OCI-LY7 (cell line): ENCODE results near the gene SEMA3D. TPM values are rescaled to one million over a fixed set of nuclear protein-coding genes. Genes with fewer than 3 reads are reported as not detected.

ENCODE experiments used
- BruUV-seq: library from RNA; stranded (reverse); fragments of 400-500 nt; replicated peaks from 2 replicates; lab custom pipeline; 2021; lab: Mats Ljungman, UMichigan
- CTCF ChIA-PET: fragments of 300-600 bp; sonication (Branson Sonifier 250); formaldehyde crosslinking; loops from one replicate; lab custom pipeline; 2022; ENCODE audit warnings: antibody characterized with exemption; ENCODE audit not compliant: unreplicated experiment; lab: Charles Lee
- POLR2A ChIA-PET: fragments of 300-600 bp; sonication (Branson Sonifier 250); formaldehyde crosslinking; loops from one replicate; lab custom pipeline; 2022; ENCODE audit warnings: antibody characterized with exemption; lab: Charles Lee
- DNase-seq: peaks from one replicate; pipeline ENCODE4 v3.0.0-alpha.2; 2015; ENCODE audit warnings: low spot score
- H2AFZ ChIP-seq: fragments of 200-600 bp; sonication (generic), shearing (Covaris generic); 2 replicates; pipeline ENCODE4 v1.6.1; 2014; ENCODE audit warnings: mild to moderate bottlenecking, antibody characterized with exemption, low read length, moderate library complexity
- H3K27ac ChIP-seq: fragments of 200-600 bp; sonication (generic); 2 replicates; pipeline ENCODE4 v1.5.1; 2014; ENCODE audit warnings: mixed run types, low read depth, mild to moderate bottlenecking, moderate library complexity, low read length, inconsistent platforms; ENCODE audit not compliant: poor library complexity, severe bottlenecking
- H3K36me3 ChIP-seq: fragments of 200-600 bp; sonication (generic); 2 replicates; pipeline ENCODE4 v1.6.1; 2014; ENCODE audit warnings: mild to moderate bottlenecking, antibody characterized with exemption, low read length, moderate library complexity, mixed read lengths; ENCODE audit not compliant: insufficient read depth
- H3K4me1 ChIP-seq: fragments of 200-600 bp; sonication (generic); 2 replicates; pipeline ENCODE4 v1.5.1; 2014; ENCODE audit warnings: mild to moderate bottlenecking, low read length; ENCODE audit not compliant: insufficient read depth, poor library complexity, severe bottlenecking
- H3K4me2 ChIP-seq: fragments of 200-600 bp; sonication (generic); 2 replicates; pipeline ENCODE4 v1.6.1; 2014; ENCODE audit warnings: mild to moderate bottlenecking, low read length
- H3K4me3 ChIP-seq: fragments of 200-600 bp; sonication (generic); 2 replicates; pipeline ENCODE4 v1.5.1; 2014; ENCODE audit warnings: mild to moderate bottlenecking, low read depth, low read length; ENCODE audit not compliant: poor library complexity, severe bottlenecking
- H3K79me2 ChIP-seq: fragments of 200-600 bp; sonication (generic); 2 replicates; pipeline ENCODE4 v1.6.1; 2016; ENCODE audit warnings: low read depth, mild to moderate bottlenecking, low read length, moderate library complexity, mixed read lengths; ENCODE audit not compliant: insufficient read depth
- H3K9me2 ChIP-seq: fragments of 200-600 bp; sonication (generic); 2 replicates; pipeline ENCODE4 v1.6.1; 2016; ENCODE audit warnings: mild to moderate bottlenecking, low read length, mixed read lengths; ENCODE audit not compliant: insufficient read depth
- H3K9me3 ChIP-seq: fragments of 200-600 bp; sonication (generic); 2 replicates; pipeline ENCODE4 v1.6.1; 2014; ENCODE audit warnings: mild to moderate bottlenecking, mixed run types, low read length, mixed read lengths
- H4K20me1 ChIP-seq: fragments of 200-600 bp; sonication (generic); 2 replicates; pipeline ENCODE4 v1.6.1; 2014; ENCODE audit warnings: mild to moderate bottlenecking, antibody characterized with exemption, low read length, moderate library complexity, mixed read lengths; ENCODE audit not compliant: insufficient read depth
- EZH2phosphoT487 ChIP-seq: fragments of 200-600 bp; sonication (generic); IDR thresholded peaks from 2 replicates; pipeline ENCODE4 v1.6.1; 2018; ENCODE audit warnings: low read depth, borderline replicate concordance, mild to moderate bottlenecking, mixed run types, antibody characterized with exemption, low read length, moderate library complexity, mixed read lengths
- intact Hi-C: fragments of 100-400 bp; cut with micrococcal nuclease; formaldehyde crosslinking; loops from one replicate; pipeline ENCODE4 v1.10.0; 2022; ENCODE audit not compliant: unreplicated experiment
- total RNA-seq, 2 experiments: library from RNA; depleted of rRNA in 1 of 2; stranded (reverse); fragments of >200 nt in 1 of 2; shearing (Covaris generic) in 1 of 2; gene quantifications; 2 replicates each; pipeline ENCODE4 v1.2.3, GENCODE V29; 2014 to 2022
- TF ChIP-seq, protein P1 (sequence below): fragments of 200-600 bp; sonication (generic); conservative IDR thresholded peaks from 2 replicates; pipeline ENCODE4 v1.5.1; 2014; ENCODE audit warnings: mild to moderate bottlenecking, antibody characterized with exemption, low read length, moderate library complexity, mixed read lengths

The SEMA3D gene
- total RNA-seq, 2 experiments from 2014 or later: not detected

DNA sequence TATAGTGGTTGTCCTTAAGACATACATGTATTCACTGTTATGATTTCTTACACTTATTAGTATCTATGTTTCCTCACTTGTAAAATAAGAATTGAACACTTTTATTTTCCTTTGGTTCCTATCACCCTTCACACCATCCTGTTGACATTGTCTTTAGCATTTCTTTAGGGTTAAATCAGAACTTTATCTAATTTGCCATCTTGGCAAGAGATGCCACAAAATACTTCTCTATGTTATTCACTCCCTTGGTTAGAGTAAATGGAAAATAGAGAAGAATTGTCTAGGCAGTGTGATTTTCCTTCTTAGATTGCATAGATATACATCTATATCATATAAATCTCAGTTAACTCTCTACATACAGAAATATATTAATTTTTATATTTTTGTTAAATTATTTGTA lies 204.7 kb downstream of the SEMA3D start:
- ChIA-PET POLR2A (no interaction called here), CTCF (no interaction called here)
- no peak overlapping the region for H2AFZ ChIP-seq
- H3K36me3 ChIP-seq: no peaks in the 10 kb centered on the region
- no peaks in the 10 kb centered on the region for H3K9me3 ChIP-seq
- no peaks in the 10 kb centered on the region for H3K9me2 ChIP-seq
- no peaks in the 10 kb centered on the region for H3K79me2 ChIP-seq
- no peak for DNase-seq
- TF ChIP-seq, protein P1, sequence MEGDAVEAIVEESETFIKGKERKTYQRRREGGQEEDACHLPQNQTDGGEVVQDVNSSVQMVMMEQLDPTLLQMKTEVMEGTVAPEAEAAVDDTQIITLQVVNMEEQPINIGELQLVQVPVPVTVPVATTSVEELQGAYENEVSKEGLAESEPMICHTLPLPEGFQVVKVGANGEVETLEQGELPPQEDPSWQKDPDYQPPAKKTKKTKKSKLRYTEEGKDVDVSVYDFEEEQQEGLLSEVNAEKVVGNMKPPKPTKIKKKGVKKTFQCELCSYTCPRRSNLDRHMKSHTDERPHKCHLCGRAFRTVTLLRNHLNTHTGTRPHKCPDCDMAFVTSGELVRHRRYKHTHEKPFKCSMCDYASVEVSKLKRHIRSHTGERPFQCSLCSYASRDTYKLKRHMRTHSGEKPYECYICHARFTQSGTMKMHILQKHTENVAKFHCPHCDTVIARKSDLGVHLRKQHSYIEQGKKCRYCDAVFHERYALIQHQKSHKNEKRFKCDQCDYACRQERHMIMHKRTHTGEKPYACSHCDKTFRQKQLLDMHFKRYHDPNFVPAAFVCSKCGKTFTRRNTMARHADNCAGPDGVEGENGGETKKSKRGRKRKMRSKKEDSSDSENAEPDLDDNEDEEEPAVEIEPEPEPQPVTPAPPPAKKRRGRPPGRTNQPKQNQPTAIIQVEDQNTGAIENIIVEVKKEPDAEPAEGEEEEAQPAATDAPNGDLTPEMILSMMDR: no peak
- no peak for TF ChIP-seq EZH2phosphoT487
- H3K4me2 ChIP-seq: no peak overlapping the region
- intact Hi-C loops: no loop called here
- no peak overlapping the region for H3K4me3 ChIP-seq
- H3K27ac ChIP-seq: no peak overlapping the region
- no TSS peak for BruUV-seq
- no peaks in the 10 kb centered on the region for H4K20me1 ChIP-seq
- H3K4me1 ChIP-seq: no peaks in the 10 kb centered on the region

DNA sequence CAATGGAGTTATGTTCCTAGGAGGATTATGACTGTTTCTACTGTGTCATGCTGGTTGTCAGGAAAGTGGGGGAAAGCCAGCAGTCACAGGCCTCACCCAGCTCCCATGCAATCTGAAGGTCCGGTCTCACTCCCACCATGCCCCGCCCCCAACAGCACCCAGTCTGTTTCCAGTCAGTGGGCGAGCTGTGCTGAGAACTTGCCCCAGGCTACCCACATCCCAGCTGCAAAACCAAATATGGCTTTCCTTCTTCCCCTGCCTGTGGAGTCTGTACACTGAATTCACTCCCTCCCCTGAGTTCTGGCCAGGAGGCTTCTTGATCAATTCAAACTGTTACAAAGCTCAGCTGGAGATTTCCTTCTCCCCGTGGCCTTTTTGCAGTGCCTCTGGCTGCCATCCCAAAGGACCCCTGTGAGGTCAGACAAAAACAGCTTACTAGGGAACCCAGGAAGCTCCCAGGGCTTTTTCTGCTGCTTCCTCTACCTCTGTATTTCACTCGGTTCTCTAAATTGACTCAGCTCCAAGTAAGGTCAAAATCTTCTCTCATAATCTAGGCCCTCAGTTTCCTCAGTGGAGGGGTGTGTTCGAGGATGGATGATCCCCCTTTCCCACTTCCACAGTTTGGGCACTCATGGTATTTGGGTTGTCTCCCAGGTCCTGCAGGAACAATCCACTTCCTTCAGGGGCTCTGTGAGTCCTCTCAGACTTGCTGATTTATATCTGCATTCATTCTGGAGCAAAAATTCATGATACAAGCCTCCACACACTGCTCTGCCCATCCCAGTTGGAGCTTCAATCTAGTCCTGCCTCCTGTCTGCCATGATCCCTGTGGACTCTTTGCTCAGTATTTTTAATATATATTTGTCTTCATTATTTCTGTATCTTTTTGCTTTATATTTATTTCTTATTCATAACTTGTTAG lies 205.5 kb downstream of the SEMA3D start:
- Histone ChIP-seq H3K79me2 (no peaks in the 10 kb centered on the region), H3K4me3 (no peak overlapping the region), H4K20me1 (no peaks in the 10 kb centered on the region), H3K9me3 (no peaks in the 10 kb centered on the region), H3K36me3 (no peaks in the 10 kb centered on the region), H3K9me2 (no peaks in the 10 kb centered on the region), H2AFZ (no peak overlapping the region), H3K4me1 (no peaks in the 10 kb centered on the region), H3K4me2 (no peak overlapping the region), H3K27ac (no peak overlapping the region)
- no peak for TF ChIP-seq EZH2phosphoT487
- TF ChIP-seq, protein P1: no peak
- BruUV-seq: no TSS peak
- intact Hi-C loops: no loop called here
- ChIA-PET POLR2A (interaction anchor here (0.7 kb wide), 1 partner anchor 13 kb away, joined by 3 read pairs; no protein-coding TSS in a partner anchor), CTCF (interaction anchor here (0.6 kb wide), 1 partner anchor 124 kb away, joined by 3 read pairs; no protein-coding TSS in a partner anchor)
- DNase-seq: no peak
